Gastrocnemius medialis (tissue), 4 donors: ENCODE results near the gene ZNF208.

Experiments used
- CTCF ChIP-seq, 5 experiments: fragments of 450-650 bp in 3 of 5; fragments of 200-600 bp in 2 of 5; sonication (generic) in 2 of 5; IDR thresholded peaks in 4 of 5; conservative IDR thresholded peaks in 1 of 5; 1 replicate in 4 of 5; 2 replicates in 1 of 5; pipeline ENCODE4 v1.5.1; 2016 to 2019; ENCODE audit warnings: antibody characterized with exemption in 5 of 5, mild to moderate bottlenecking in 3 of 5, moderate library complexity in 3 of 5
- POLR2A ChIP-seq, 2 donors: fragments of 450-650 bp; IDR thresholded peaks; one replicate each; pipeline ENCODE4 v1.6.1; 2017; ENCODE audit warnings: antibody characterized with exemption in 2 of 2, mild to moderate bottlenecking in 2 of 2, moderate library complexity in 2 of 2

GRCh38 chr19:21908066-21908465, 102.7 kb downstream of the ZNF208 start:
- TF ChIP-seq CTCF (IDR thresholded peaks at IDR 0.05 in 4 of 5, conservative IDR thresholded peaks at IDR 0.05 in 1 of 5) (no peak), POLR2A (IDR thresholded peaks at IDR 0.05) (no peak)
